ENCODE data around the gene UQCC3. TPM values are rescaled to one million over a fixed set of nuclear protein-coding genes. Genes with fewer than 3 reads are reported as not detected.

UQCC3 gene
- total and polyA plus RNA-seq, 9 of the 15 experiments (the other 6 are each of a cell fraction or from before 2014, with no cell fraction given): 3.3 to 44.3 (median 8.0) TPM

GRCh38 chr11:62665075-62665598 lies 6.3 kb upstream of the UQCC3 start, which contains the start of the genes C11orf98 and CSKMT (continued):
- TF ChIP-seq PKNOX1 (IDR thresholded peaks at IDR 0.05) (no peak), THAP7 (CRISPR knock-in tag; IDR thresholded peaks at IDR 0.05) (peak; percentile 92; the same call in 1 of the 2 replicates), MYNN (IDR thresholded peaks at IDR 0.05) (peak; percentile 79; the same call in 1 of the 2 replicates), MYNN (CRISPR knock-in tag; IDR thresholded peaks at IDR 0.05) (no peak), TAF9B (IDR thresholded peaks at IDR 0.05; ENCODE audit: partially characterized antibody) (peak; percentile 89), ZNF766 (CRISPR knock-in tag; conservative IDR thresholded peaks at IDR 0.05) (peak; percentile 60; the same call in 1 of the 2 replicates), LCOR (CRISPR knock-in tag; IDR thresholded peaks at IDR 0.05) (peak; percentile 28; the same call in 1 of the 2 replicates), PHB (CRISPR knock-in tag; IDR thresholded peaks at IDR 0.05) (peak; percentile 96), PRPF4 (IDR thresholded peaks at IDR 0.05; ENCODE audit: insufficient read depth, low read depth, low read length, poor library complexity, severe bottlenecking) (peak; percentile 97), ZSCAN29 (IDR thresholded peaks at IDR 0.05) (0 out of 2 replicates have a peak, but pooled peaks have one; percentile 22), MEF2D (tag; conservative IDR thresholded peaks at IDR 0.05; ENCODE audit: low read depth) (no peak), ZNF780A (CRISPR knock-in tag; IDR thresholded peaks at IDR 0.05) (peak; percentile 84), ZFX (CRISPR knock-in tag; IDR thresholded peaks at IDR 0.05) (peak; percentile 81), DPF2 (IDR thresholded peaks at IDR 0.05) (no peak), RFX5 (IDR thresholded peaks at IDR 0.05; ENCODE audit: low read depth, low read length) (peak; percentile 46; the same call in 1 of the 2 replicates), ZBTB7A (IDR thresholded peaks at IDR 0.05; ENCODE audit: borderline replicate concordance, control insufficient read depth, low read depth, low read length) (peak; percentile 99), FIP1L1 (IDR thresholded peaks at IDR 0.05; ENCODE audit: low read depth, low read length, poor library complexity, severe bottlenecking) (peak; percentile 76), HNRNPUL1 (IDR thresholded peaks at IDR 0.05; ENCODE audit: low read length) (peak; percentile 59; the same call in 1 of the 2 replicates), EZH2 (IDR thresholded peaks at IDR 0.05; ENCODE audit: borderline replicate concordance, low read depth, low read length) (no peak), USF1 (CRISPR knock-in tag; IDR thresholded peaks at IDR 0.05) (no peak), PCBP1 (IDR thresholded peaks at IDR 0.05; ENCODE audit: low read depth, low read length, poor library complexity, severe bottlenecking) (peak; percentile 91), KDM5B (IDR thresholded peaks at IDR 0.05; ENCODE audit: insufficient replicate concordance, low read depth, low read length) (peak; percentile 99), CBFB (CRISPR knock-in tag; IDR thresholded peaks at IDR 0.05) (0 out of 2 replicates have a peak, but pooled peaks have one; percentile 48), FOXK2 (conservative IDR thresholded peaks at IDR 0.05 in 1 of 2, IDR thresholded peaks at IDR 0.05 in 1 of 2; ENCODE audit: low read depth in 2 of 2) (0 out of 4 replicates have a peak, but pooled peaks of 1 of the 2 experiments have one; percentile 17), FOS (IDR thresholded peaks at IDR 0.05; ENCODE audit: extremely low read depth, insufficient read length) (peak; percentile 51), MTA1 (IDR thresholded peaks at IDR 0.05; ENCODE audit: borderline replicate concordance) (no peak)
